NCI-H1092 (cell line): ENCODE measurements around the gene EIF4E3.

Experiments used
- DNase-seq: peaks from one replicate; lab custom pipeline; 2025; lab: John Stamatoyannopoulos, UW

Gene EIF4E3

DNA sequence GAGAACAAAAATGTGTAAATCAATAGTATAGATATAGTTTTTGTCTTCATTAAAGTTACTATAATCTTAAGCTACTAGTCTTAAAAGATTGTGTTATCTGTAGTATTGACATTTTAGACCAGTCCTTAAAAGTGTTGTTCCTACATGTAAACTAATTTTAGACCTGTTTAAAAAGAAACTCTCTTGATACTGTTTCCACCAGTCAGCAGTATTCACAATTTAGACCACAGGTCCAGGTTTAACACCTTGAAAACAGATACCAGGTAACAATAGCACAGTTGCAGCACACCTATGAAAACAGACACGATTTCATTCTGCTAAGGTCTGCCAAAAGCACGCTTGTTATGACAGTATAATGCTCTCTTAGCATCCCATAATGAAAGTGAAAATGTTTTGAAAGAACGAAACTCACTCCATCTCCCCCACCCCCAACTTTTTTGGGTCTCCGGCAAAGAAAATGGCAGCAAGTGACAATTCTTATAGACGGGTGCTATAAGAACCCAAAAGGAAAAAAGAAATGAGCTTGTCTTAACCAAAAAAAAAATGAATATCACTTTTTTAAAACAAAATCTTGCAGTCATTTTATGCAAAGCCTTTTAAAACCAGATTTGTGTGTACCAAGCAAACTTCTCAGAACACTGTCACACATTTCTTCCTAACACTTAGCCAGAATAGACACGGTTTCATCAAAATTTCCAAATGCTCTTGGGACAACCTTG lies 1.6 kb downstream of the EIF4E3 start:
- DNase-seq = no peak

DNA sequence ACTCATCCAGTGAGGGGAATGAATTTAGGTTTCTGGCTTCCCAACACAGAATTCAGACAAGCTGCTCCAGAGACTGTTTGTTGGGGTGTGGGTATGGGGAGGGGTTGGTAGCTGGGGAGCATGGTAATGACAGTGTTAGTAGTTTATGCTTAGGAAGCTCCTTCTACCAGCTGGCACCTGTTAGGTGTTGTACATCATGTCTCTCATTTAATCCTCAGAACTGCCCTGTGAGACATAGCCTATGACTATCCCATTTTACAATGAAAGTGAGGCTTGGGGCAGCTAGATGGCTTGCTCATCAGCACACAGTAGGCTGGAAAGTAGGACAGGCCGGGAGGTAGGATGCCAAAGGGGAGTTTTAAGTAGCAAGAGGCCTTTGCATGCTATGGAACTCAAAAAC lies 2.5 kb downstream of the EIF4E3 start:
- no peak for DNase-seq

DNA sequence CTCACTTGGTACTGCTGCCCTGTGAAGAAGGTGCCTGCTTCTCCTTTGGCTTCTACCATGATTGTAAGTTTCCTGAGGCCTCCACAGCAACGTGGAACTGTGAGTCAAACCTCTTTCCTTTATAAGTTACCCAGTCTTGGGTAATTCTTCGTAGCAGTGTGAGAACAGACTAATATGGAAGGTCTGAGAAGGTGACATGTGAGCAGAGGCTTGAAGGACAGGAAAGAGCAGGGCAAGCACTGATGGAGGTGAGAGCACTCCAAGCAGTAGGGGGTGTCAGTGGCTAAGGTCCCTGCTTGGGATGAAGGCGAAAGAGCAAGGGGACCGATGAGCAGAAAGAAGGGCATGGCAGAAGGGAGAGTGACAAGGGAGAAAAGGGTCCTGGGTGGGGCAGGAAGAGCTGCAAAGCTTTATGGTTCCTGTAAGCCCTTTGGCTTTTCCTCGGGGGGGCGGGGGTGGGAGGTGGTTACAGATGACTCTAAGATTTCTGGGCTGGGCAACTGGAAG lies 3.5 kb downstream of the EIF4E3 start:
- no peak for DNase-seq

DNA sequence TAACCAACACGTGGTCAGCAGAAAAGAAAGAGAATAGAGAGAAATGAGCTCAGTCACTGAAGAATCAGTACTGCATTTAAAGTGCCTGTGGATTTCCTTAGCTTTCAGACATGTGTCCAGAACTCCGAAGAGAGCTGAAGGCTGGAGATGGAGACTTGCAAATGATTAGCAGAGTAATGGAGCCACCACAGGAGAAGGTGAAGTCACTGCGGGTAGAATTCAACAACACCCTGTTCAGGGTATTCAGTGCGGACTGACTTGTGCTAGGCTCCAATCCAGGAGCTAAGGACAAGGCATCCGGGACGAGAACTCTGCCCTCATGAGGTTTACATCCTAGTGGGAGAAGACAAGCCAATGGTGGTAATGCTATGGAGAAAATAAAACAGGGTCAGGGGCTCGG lies 4.2 kb downstream of the EIF4E3 start:
- DNase-seq = no peak

DNA sequence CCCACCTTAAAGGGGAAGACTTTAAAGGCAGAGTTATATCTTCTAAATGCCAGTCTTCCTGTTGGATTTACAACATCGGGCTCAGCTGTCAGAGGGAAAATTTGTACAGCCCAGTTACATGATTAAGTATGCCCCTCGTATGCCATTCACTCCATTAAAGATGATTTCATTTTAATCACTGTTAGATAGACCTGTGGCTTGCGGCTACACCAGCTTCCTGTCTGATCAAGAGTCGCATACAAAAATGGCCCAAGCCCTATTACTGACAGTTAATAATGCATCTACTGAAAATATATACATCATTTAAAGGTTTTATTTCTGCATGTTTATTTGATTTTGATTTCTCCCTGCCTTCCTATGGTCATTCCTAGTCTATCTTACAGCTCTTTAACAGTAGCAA lies 7.1 kb downstream of the EIF4E3 start:
- DNase-seq = no peak

DNA sequence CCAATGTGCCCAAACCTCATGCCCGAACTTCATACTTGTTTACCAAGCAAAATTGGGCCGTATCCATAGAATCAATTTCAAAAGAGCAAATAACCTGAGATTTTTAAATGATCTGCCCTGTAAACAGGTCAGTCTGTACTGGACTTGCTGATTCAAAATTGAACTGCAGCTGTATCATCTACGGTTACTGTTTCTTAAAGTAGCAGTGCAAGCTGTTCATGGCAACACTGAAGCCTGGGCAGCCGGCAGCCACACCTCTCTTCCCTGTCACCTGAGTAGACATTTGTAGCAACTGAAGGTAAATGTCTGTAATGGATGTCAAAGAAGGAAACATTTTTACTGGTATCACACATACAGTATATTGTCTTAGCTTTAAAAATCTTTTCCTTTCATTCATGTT lies 10.6 kb downstream of the EIF4E3 start:
- DNase-seq = no peak

DNA sequence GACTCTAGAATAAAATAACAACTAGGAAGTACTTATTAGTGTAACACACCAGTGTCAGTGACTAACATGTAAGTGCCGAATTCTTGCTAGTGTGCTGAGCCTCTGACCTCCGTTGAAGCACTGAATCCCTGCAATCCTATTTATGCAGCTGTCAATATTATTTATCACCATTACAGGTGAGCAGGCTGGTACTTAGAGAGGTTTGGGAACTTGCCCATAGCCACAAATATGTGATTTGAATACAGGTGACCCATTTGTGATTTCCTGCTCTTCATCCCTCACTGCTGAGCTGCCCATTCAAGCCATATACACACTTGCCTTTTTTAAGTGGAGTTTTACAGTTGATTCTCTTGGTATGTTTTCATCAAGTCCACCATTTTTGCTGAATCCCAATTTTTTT lies 12.2 kb downstream of the EIF4E3 start:
- DNase-seq = no peak

DNA sequence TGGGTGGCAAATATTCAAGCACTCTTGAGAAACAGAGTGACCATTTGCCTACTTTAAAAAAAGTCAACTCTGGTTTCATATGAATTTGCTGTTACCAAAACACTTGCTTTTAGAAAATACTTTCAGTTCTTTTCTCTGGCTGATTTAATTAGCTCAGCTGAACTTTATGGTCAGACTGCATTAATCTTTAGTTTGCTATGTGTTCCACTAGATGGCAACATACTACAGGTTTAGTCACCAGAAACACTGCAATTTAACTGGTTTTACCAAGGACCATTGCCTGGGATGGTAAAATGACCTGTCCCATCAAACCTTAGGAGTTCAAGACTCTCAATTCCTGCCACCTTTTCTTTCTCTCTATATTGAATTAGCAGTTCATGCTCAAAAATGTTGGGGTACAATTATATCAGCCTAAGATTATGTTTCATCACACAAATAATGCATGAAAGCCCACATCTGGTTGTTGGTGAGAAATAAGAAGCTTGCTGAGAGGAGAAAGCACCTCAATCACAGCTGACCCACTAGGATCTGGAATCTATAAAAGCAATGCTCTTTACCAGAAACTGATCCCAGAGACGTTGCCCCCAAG lies 14.2 kb downstream of the EIF4E3 start:
- no peak for DNase-seq

DNA sequence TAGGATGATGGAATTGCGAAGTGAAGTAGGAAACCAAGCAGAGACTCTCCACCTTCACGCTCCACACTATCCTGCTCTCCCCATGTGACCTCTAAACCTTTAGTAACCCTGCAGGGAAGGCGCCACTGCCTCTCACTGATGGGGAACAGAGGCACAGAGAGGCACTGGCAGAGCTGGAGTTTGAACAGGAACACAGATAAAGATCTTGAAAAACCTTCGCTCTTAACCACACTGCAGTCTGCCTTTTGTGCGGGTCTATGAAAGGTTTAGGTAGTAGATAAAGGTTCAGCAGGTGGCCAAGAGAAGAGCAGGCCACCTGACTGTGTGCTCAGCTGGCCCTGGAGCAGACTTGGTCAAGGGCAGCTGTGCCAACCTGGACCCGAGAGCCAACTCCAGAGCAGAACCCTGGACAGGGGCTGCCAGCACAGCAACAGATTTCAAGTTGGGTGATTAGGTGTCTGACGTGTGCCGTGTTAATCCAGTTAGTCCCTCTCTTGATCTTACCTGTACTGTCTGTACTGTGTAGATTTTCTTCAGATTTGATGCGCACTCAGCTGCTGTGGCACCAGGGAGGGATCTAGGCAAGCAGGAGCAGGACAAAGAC lies 15.2 kb downstream of the EIF4E3 start:
- DNase-seq = no peak

DNA sequence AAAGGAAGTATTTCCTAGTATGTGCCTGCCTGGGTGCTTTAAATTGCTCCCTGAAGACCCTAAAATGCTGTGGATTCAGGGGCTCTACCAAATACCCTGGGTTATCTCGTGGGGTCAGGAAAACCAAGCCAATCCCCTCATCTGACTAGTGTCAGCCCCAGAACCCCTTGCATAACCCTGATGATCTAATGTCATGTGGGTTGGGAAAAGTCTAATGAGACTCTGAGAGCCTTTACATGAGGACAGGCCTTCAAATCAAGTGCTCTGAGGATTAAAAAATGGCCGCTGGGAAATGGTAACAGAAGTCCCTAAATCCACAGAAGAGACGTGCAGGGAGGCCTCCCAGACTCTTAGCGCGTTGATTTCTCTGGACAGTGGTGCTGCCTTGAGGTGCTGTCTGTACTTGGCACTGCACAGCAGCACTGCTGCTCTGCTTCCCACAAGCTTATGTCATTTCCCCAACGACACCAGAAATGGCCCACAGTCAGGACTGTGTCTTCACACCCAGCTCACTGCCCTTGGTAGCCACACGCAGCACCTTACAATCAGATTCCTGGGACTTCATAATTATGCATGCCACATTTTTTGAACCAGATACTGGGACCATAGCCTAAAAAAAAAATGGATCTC lies 16.6 kb downstream of the EIF4E3 start:
- no peak for DNase-seq

DNA sequence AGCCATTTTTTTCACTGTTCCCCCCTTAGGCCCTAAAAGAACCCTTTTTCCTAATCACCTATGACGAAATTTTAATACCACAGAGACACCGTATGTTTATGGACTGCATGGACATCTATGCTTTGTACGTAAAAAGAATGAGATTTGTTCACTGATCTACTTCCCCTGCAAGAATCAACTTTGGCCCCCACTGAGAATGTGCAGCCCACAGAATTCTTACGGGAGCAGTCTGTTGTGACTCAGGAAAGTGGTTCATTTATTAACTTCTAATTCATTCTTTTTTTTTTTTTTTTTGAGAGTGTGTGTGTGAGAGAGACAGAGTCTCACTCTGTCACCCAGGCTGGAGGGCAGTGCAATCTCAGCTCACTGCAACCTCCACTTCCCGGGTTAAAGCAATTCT lies 17.6 kb downstream of the EIF4E3 start:
- no peak for DNase-seq

DNA sequence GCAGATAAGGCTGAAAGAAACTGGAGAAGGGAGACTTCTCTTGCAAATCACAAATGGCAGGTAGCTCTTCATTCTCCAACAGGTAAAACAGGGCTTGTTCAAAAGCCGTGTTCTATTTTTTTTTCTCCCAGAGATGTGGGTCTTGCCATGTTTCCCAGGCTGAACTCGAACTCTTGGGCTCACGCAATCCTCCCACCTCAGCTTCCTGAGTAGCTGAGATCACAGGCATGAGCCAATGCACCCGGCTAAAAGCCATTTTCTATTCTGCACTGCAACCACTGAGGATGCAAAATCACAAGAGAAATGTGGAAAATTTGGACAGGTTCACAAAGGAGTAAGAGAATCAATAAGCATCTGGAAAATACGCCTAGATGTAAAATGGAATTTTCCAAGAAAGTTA lies 19.5 kb downstream of the EIF4E3 start:
- no peak for DNase-seq

DNA sequence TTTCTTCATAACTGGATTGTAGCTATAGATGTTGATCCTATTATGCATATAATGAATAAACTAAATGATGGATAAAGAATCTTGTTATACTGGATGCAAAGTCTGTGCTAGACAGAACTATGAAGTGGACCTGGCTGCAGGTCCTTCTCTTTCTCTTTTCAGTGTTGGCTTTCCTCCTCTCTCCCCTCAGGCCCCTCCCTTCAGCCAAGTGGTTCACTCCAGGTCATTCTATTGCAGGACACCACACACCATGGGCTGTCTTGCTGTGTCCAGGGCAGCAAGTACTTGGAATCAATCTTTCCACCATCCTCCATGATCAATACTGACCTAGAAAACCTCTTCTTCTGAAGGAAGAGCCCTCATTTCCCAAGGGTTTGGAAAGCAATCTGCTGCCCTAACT lies 20.3 kb downstream of the EIF4E3 start:
- DNase-seq = no peak

DNA sequence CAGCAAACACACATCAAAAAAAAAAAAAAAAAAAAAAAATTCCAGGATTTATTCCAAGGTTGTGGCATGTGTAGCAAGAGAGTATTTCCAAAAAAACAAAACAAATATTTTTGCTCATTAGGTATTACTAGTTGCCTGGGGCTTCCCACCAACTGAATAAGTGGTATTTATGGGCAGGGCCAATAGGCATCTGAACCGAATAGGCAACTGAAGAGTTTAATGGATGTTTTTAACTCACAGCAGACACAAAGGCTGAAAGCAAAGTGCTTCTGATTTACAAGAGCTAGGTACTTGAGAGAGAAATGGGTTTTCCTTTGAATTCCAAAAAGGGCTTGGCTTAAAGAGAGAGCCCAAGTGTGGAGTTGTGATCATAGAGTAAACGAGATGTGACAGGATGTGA lies 21.4 kb downstream of the EIF4E3 start:
- DNase-seq = no peak

DNA sequence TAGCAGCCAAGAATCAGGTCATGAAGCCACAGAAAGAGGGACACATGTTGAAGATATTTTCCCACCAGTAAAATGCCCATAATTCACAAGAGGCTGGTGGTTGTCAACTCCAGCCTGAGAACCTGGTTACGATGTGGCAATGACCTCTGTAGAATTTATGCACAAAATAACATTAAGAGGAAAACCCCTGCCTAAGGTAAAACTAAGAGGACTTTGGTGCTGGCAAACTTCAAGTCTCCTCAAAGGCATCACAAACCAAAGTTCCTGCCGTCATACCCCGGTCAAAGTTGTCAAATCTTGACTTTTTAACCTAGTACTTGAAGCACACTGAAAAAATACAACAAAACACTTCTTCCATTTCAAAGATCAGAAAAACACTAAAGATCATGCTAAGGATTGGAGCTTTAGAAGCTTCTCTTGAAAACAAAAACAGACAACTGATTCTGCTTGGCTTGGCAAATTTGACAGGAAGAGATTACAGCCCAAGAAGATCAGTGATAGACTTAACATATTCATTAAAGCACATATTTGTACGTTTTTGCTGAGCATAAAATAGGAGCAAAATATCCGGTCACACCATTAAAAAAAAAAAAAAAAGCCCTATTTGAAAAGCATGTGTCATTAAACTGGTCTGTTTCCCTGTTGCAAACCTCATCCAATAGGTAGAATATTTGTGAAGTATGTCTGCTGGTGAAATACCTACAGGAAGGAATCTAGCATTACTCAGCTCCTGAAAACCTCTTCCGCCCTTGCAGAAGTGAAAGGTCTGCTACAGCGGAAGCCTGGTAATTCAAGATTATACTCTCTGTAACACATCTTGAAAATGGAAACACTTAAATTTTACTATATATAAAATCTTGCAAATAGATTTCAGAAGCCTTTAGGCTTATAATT lies 22.8 kb downstream of the EIF4E3 start:
- no peak for DNase-seq

DNA sequence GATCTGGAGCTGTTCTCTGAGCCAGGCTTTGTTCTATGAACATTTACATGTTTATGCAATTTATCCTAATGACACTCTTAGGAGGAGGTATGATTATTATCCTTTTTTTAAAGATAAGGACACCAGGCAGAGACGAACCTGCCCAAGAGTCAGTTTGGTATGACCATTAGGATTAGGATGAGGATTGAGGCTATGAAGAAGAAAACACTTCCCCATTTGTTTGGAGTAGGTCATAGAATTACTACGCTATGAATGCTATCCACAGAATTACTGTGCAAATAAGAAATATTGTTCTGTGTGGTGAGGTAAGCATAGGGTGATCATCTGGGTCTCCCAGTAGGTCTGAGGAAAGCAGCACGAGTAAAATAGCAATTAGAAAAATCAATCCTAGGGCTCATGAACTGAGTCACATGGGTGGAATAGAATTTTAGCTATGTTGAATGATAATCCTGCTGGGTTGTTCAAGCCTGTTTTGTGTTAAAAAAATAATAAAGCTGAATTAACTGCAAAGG lies 23.9 kb downstream of the EIF4E3 start:
- DNase-seq = no peak

DNA sequence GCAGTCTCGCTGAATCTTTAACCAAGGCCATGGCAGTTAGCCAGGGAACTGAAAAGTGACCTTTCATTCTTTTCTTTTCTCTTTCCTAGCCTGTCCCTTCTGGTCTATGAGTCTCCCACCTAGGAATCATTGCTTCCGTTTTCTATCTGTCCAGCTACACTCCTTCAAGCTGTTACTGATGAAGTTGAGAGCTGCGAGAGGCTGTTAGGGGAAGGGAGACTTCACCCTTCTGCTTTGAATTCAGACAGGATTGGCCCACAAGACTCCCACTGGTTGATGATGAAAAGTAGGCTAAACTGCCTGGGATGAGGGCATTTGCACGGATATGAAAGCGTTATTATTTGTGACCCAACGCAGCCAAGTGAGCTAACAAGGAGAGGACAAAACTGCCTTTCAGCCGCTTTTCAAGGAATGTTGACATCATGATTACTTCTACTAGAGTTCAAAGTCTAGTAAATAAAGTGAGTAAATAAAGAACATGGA lies 30.2 kb downstream of the EIF4E3 start:
- DNase-seq = no peak

DNA sequence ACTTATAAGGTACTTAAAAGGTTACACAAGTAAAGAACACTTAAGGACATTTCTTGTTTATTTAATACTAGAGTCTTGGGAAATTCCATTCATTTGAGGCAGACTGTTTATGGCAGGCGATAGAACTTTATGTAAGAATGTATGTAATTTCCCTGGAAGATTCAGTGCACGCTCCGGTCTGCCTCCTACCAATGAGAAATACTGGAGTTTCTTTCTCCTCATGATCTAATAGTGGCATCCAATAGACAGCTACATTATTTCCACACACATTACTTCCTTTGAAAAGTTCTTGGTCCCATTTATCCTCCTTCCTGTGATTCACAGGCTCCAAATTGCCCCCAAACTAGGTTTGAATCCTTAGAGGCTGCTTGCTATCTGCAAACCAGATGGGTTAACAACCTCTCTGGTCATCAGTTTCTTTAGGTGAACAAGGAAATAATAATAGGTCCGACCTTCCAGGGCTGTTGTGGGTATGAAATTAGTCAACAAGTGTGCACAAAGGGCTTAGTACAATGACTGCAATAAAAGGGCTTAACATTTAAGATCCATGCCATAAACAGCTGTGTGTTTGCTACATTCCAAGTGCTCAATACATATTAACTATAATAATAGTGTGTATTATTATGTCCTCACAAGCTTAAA lies 30.7 kb downstream of the EIF4E3 start:
- DNase-seq = no peak

DNA sequence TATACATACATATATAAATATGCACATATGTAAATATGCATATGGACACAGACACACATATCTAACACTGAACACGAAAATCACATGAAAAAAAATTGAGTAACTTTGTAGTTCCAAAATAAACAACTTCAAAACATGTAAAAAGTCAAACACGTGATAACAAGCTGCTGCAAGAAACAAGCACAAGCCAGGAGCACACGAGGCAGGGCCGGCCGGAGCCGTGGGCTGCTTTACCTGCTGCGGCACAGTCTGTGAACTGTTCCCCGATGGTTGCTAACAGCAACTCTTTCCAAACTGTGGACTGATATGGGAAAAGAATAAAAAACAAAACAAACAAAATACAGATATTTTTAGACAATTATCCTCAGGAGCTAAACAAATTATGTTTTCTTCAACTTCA lies 31.6 kb downstream of the EIF4E3 start:
- no peak for DNase-seq

DNA sequence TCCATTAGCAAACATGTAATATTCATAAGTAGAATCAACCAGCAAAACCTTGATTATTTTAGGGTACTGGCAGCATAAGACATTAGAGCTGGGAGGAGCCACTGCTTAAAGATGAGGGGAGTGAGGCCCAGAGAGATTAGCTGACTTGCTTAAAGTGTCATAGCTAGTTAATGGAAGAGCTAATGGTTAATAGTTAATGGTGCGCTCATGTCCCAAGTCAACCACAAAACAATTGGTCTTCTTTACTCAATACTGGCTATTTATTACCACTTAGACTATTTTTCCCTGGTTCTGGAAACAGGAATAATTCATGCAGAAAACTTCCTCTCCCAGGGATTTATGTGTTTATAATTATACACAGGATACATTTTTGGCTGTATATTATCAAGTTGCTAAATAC lies 33.1 kb downstream of the EIF4E3 start:
- DNase-seq = no peak

DNA sequence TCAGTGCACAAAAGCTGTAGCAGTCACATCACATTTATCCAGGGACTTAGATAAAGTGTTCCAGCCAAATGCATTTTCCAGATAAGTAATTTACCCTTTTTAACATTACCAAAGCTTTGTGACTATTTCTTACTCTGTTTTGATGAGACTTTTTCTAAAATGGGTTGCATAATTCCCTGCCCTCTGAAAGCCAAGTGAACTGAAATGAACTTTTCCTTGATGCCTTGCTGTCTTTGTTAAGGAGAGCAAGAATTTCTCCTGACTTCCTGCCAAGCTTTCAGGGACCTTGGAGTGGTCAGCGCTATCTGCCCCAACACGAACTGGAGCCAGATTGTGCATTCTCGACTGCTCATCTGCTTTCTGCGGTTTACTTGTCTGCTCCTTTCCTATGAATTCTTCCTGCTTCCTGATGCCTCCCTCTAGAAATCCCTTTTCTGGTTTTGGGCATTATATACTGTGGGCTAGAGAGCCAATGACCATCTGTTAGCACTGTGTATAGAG lies 34.8 kb downstream of the EIF4E3 start:
- DNase-seq = no peak
